SK-N-SH (cell line): Measurements from ENCODE around the gene DGCR8. TPM values are rescaled to one million over a fixed set of nuclear protein-coding genes. Genes with fewer than 3 reads are reported as not detected.

Source experiments
- CTCF ChIA-PET: fragments of 300-600, 350-600 bp; formaldehyde crosslinking; extraction: SDS; loops from one replicate; lab custom pipeline; 2021; lab: Yijun Ruan, JAX
- POLR2A ChIA-PET: fragments of 350-600 bp; sonication (Branson Sonifier 250); formaldehyde crosslinking; extraction: SDS; loops from one replicate; lab custom pipeline; 2020; ENCODE audit warnings: antibody characterized with exemption, inconsistent platforms; lab: Yijun Ruan, JAX
- DNase-seq: peaks from one replicate; pipeline ENCODE4 v3.0.0; 2012
- H2AFZ ChIP-seq: fragments of 200-600 bp; sonication (generic); 2 replicates; pipeline ENCODE4 v1.8.1; 2016; ENCODE audit warnings: antibody characterized with exemption, mild to moderate bottlenecking, low read depth
- H3F3A ChIP-seq: fragments of 200-600 bp; sonication (generic); replicated peaks from 2 replicates; pipeline ENCODE3; 2016; ENCODE audit warnings: antibody characterized with exemption, mild to moderate bottlenecking; ENCODE audit not compliant: insufficient read depth
- H3K27ac ChIP-seq, 2 experiments: fragments of 200-500 bp in 1 of 2; fragments of 200-600 bp in 1 of 2; sonication (Bioruptor generic) in 1 of 2; sonication (generic), shearing (Covaris generic) in 1 of 2; 2 replicates each; pipeline versions ENCODE4 v1.5.1 to v1.6.1; 2014 to 2016; ENCODE audit warnings: low read depth in 2 of 2, inconsistent platforms in 1 of 2, low read length in 1 of 2, mild to moderate bottlenecking in 1 of 2, mixed read lengths in 1 of 2
- H3K27me3 ChIP-seq: fragments of 200-600 bp; sonication (generic), shearing (Covaris generic); 2 replicates; pipeline ENCODE4 v1.6.1; 2016; ENCODE audit warnings: mixed run types; ENCODE audit not compliant: insufficient read depth
- H3K36me3 ChIP-seq, 2 experiments: fragments of 200-500 bp in 1 of 2; fragments of 200-600 bp in 1 of 2; sonication (Bioruptor generic) in 1 of 2; sonication (generic) in 1 of 2; replicated peaks in 1 of 2; 2 replicates each; pipeline versions ENCODE3 to v1.5.1; 2014 to 2016; ENCODE audit warnings: low read length in 1 of 2, mild to moderate bottlenecking in 1 of 2; ENCODE audit not compliant: insufficient read depth in 2 of 2, control insufficient read depth in 1 of 2
- H3K4me1 ChIP-seq, 2 experiments: fragments of 200-500 bp in 1 of 2; fragments of 200-600 bp in 1 of 2; sonication (Bioruptor generic) in 1 of 2; sonication (generic), shearing (Covaris generic) in 1 of 2; 2 replicates each; pipeline versions ENCODE4 v1.5.1 to v1.6.1; 2014 to 2016; ENCODE audit warnings: low read depth in 1 of 2, low read length in 1 of 2, mixed run types in 1 of 2; ENCODE audit not compliant: insufficient read depth in 2 of 2, control insufficient read depth in 1 of 2
- H3K4me2 ChIP-seq: fragments of 200-600 bp; sonication (generic), shearing (Covaris generic); 2 replicates; pipeline ENCODE4 v1.6.1; 2017; ENCODE audit warnings: mixed run types
- H3K4me3 ChIP-seq, 2 experiments: fragments of 200-500 bp in 1 of 2; fragments of 200-600 bp in 1 of 2; sonication (Bioruptor generic) in 1 of 2; sonication (generic), shearing (Covaris generic) in 1 of 2; 2 replicates each; pipeline versions ENCODE4 v1.5.1 to v1.8.1; 2014 to 2016; ENCODE audit warnings: low read depth in 2 of 2, inconsistent platforms in 1 of 2, low read length in 1 of 2, mild to moderate bottlenecking in 1 of 2, mixed read lengths in 1 of 2, moderate library complexity in 1 of 2
- H3K79me2 ChIP-seq: fragments of 200-600 bp; sonication (generic); 2 replicates; pipeline ENCODE4 v1.8.1; 2017; ENCODE audit warnings: mild to moderate bottlenecking; ENCODE audit not compliant: insufficient read depth
- H3K9ac ChIP-seq: fragments of 200-600 bp; sonication (generic); 2 replicates; pipeline ENCODE4 v1.6.1; 2017; ENCODE audit warnings: mixed run types
- H3K9me2 ChIP-seq: fragments of 200-600 bp; sonication (generic); 2 replicates; pipeline ENCODE4 v1.6.1; 2017; ENCODE audit warnings: mixed run types
- H3K9me3 ChIP-seq: fragments of 200-600 bp; sonication (generic); 2 replicates; pipeline ENCODE4 v1.6.1; 2017; ENCODE audit warnings: mixed run types, mild to moderate bottlenecking, moderate library complexity
- H4K20me1 ChIP-seq: fragments of 200-600 bp; sonication (generic); 2 replicates; pipeline ENCODE4 v1.6.1; 2017; ENCODE audit warnings: mild to moderate bottlenecking, mixed run types; ENCODE audit not compliant: insufficient read depth
- CHD2 ChIP-seq: fragments of 150-350 bp; IDR thresholded peaks from 2 replicates; pipeline ENCODE4 v1.6.1; 2018; ENCODE audit warnings: low read length; ENCODE audit not compliant: partially characterized antibody
- ELF1 ChIP-seq: IDR thresholded peaks from 2 replicates; pipeline ENCODE4 v1.4.0; 2012
- FOSL2 ChIP-seq: IDR thresholded peaks from 2 replicates; pipeline ENCODE4 v1.4.0; 2012; ENCODE audit warnings: low read depth, mild to moderate bottlenecking, moderate library complexity, borderline replicate concordance
- FOXJ3 ChIP-seq: sonication (generic); formaldehyde crosslinking; IDR thresholded peaks from 2 replicates; pipeline ENCODE4 v1.5.1; 2020; ENCODE audit warnings: mild to moderate bottlenecking, missing genetic modification reagents
- FOXM1 ChIP-seq: IDR thresholded peaks from 2 replicates; pipeline ENCODE4 v1.4.0; 2012; ENCODE audit warnings: low read depth, mild to moderate bottlenecking
- GATA2 ChIP-seq: sonication (generic); formaldehyde crosslinking; IDR thresholded peaks from 2 replicates; pipeline ENCODE4 v1.5.0; 2020; ENCODE audit warnings: mild to moderate bottlenecking, missing genetic modification reagents
- JUND ChIP-seq: IDR thresholded peaks from 2 replicates; pipeline ENCODE4 v1.4.0; 2012
- NRF1 ChIP-seq: IDR thresholded peaks from 2 replicates; pipeline ENCODE4 v1.6.1; 2012; ENCODE audit warnings: low read depth, mild to moderate bottlenecking, low read length
- POLR2AphosphoS5 ChIP-seq: IDR thresholded peaks from 2 replicates; pipeline ENCODE4 v1.6.1; 2012; ENCODE audit warnings: low read depth, low read length
- RFX5 ChIP-seq: IDR thresholded peaks from 2 replicates; pipeline ENCODE4 v1.6.1; 2012; ENCODE audit warnings: mild to moderate bottlenecking, improper control_type of control experiment, low read length
- RXRA ChIP-seq: IDR thresholded peaks from 2 replicates; pipeline ENCODE4 v1.4.0; 2012; ENCODE audit warnings: low read depth, mild to moderate bottlenecking, borderline replicate concordance
- SMC3 ChIP-seq: IDR thresholded peaks from 2 replicates; pipeline ENCODE4 v1.6.1; 2012; ENCODE audit warnings: low read depth, low read length, improper control_type of control experiment
- TAF1 ChIP-seq: IDR thresholded peaks from 2 replicates; pipeline ENCODE4 v1.6.1; 2012; ENCODE audit warnings: low read depth, mild to moderate bottlenecking, low read length, moderate library complexity, borderline replicate concordance
- TCF12 ChIP-seq: IDR thresholded peaks from 2 replicates; pipeline ENCODE4 v1.4.0; 2012
- TEAD4 ChIP-seq: IDR thresholded peaks from 2 replicates; pipeline ENCODE4 v1.4.0; 2012; ENCODE audit warnings: mild to moderate bottlenecking, borderline replicate concordance; ENCODE audit not compliant: insufficient read depth
- YY1 ChIP-seq: IDR thresholded peaks from 2 replicates; pipeline ENCODE4 v1.4.0; 2012; ENCODE audit warnings: low read depth, mild to moderate bottlenecking
- ZBTB33 ChIP-seq: IDR thresholded peaks from 2 replicates; pipeline ENCODE4 v1.4.0; 2012; ENCODE audit warnings: low read depth, borderline replicate concordance
- WGBS: methylation state at CpG from one replicate; pipeline ENCODE4 v1.1.6; 2017; ENCODE audit warnings: low lambda C conversion rate; 5-methylcytosine and 5-hydroxymethylcytosine counted together
- polyA plus RNA-seq, 3 experiments: library from polyadenylated mRNA; depleted of rRNA; stranded (reverse); fragments of >200 nt; gene quantifications; 2 replicates each; pipeline ENCODE4 v1.2.3, GENCODE V29; 2012
- TF ChIP-seq, protein P1 (sequence below): IDR thresholded peaks from 2 replicates; pipeline ENCODE4 v1.6.1; 2012; ENCODE audit warnings: mild to moderate bottlenecking, low read depth, low read length, moderate library complexity
- TF ChIP-seq, protein P2 (sequence below): IDR thresholded peaks from 2 replicates; pipeline ENCODE4; 2012

DGCR8 gene
- polyA plus RNA-seq, 1 of the 3 experiments (the other 2 are of a cell fraction): 26.5 TPM

GRCh38 chr22:20126284-20127029, 46.4 kb downstream of the DGCR8 start:
- 93% methylated on average over 18 of the region's 19 CpGs for WGBS
- H3K4me3 ChIP-seq: no peak overlapping the region
- H4K20me1 ChIP-seq: peaks cover 11% of the 10 kb centered on the region; the same call in 1 of the 2 replicates
- peaks cover 25% of the 10 kb centered on the region for H3K79me2 ChIP-seq
- H3K4me2 ChIP-seq: no peak overlapping the region
- H3K27ac ChIP-seq: no peak overlapping the region
- H3F3A ChIP-seq: peaks cover 21% of the 10 kb centered on the region
- peaks cover 8 to 56% of the 10 kb centered on the region in 2 experiments for H3K36me3 ChIP-seq
- no peaks in the 10 kb centered on the region for H3K27me3 ChIP-seq
- H3K4me1 ChIP-seq: peaks cover 0 to 7% of the 10 kb centered on the region in 2 experiments; a peak in 1 of 4 replicates
- POLR2A ChIA-PET: no interaction called here
- no peak for TF ChIP-seq CHD2
- TF ChIP-seq TCF12: no peak
- TF ChIP-seq TAF1: no peak
- TF ChIP-seq YY1: no peak
- no peak for TF ChIP-seq RXRA
- no peak for TF ChIP-seq SMC3
- TF ChIP-seq NRF1: no peak
- no peak for TF ChIP-seq JUND
- no peak for TF ChIP-seq GATA2
- no peak for TF ChIP-seq RFX5
- TF ChIP-seq FOXM1: no peak
- TF ChIP-seq TEAD4: no peak
- no peak for TF ChIP-seq POLR2AphosphoS5
- TF ChIP-seq, protein P1, sequence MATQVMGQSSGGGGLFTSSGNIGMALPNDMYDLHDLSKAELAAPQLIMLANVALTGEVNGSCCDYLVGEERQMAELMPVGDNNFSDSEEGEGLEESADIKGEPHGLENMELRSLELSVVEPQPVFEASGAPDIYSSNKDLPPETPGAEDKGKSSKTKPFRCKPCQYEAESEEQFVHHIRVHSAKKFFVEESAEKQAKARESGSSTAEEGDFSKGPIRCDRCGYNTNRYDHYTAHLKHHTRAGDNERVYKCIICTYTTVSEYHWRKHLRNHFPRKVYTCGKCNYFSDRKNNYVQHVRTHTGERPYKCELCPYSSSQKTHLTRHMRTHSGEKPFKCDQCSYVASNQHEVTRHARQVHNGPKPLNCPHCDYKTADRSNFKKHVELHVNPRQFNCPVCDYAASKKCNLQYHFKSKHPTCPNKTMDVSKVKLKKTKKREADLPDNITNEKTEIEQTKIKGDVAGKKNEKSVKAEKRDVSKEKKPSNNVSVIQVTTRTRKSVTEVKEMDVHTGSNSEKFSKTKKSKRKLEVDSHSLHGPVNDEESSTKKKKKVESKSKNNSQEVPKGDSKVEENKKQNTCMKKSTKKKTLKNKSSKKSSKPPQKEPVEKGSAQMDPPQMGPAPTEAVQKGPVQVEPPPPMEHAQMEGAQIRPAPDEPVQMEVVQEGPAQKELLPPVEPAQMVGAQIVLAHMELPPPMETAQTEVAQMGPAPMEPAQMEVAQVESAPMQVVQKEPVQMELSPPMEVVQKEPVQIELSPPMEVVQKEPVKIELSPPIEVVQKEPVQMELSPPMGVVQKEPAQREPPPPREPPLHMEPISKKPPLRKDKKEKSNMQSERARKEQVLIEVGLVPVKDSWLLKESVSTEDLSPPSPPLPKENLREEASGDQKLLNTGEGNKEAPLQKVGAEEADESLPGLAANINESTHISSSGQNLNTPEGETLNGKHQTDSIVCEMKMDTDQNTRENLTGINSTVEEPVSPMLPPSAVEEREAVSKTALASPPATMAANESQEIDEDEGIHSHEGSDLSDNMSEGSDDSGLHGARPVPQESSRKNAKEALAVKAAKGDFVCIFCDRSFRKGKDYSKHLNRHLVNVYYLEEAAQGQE: no peak
- no peak for TF ChIP-seq ZBTB33
- TF ChIP-seq ELF1: no peak
- TF ChIP-seq FOSL2: no peak
- no peak for TF ChIP-seq FOXJ3 (CRISPR knock-in tag)
- TF ChIP-seq, protein P2, sequence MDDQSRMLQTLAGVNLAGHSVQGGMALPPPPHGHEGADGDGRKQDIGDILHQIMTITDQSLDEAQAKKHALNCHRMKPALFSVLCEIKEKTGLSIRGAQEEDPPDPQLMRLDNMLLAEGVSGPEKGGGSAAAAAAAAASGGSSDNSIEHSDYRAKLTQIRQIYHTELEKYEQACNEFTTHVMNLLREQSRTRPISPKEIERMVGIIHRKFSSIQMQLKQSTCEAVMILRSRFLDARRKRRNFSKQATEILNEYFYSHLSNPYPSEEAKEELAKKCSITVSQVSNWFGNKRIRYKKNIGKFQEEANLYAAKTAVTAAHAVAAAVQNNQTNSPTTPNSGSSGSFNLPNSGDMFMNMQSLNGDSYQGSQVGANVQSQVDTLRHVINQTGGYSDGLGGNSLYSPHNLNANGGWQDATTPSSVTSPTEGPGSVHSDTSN: no peak
- no peaks in the 10 kb centered on the region for H3K9me3 ChIP-seq
- no peaks in the 10 kb centered on the region for H3K9me2 ChIP-seq
- H3K9ac ChIP-seq: no peak overlapping the region
- DNase-seq: no peak
- CTCF ChIA-PET: no interaction called here
- H2AFZ ChIP-seq: no peak overlapping the region
